Measurements from ENCODE around the gene BMPR1A. TPM values are rescaled to one million over a fixed set of nuclear protein-coding genes. Genes with fewer than 3 reads are reported as not detected.

Gene BMPR1A
- total RNA-seq, 5 donors from 2014 or later (not counting 1 experiment from before 2014, with no cell fraction given) = 7.8 to 15.0 (median 11.4) TPM

- CTCF ChIA-PET = interaction anchor here in 1 of 2 donors (0.6 kb wide), 1 partner anchor 106 kb away, joined by 4 read pairs; no protein-coding TSS in a partner anchor
- H3K27me3 ChIP-seq (replicated peaks in 1 of 2; ENCODE audit: control insufficient read depth in 2 of 2, extremely low read depth in 1 of 2, insufficient read depth in 2 of 2, low read length in 1 of 2) = no peaks in the 10 kb centered on the region
- no peak overlapping the region for H3K4me3 ChIP-seq (ENCODE audit: control insufficient read depth in 1 of 2, extremely low read depth in 1 of 2, low read length in 1 of 2)
- no peaks in the 10 kb centered on the region for H3K4me1 ChIP-seq (ENCODE audit: control insufficient read depth in 1 of 2, extremely low read depth in 1 of 2, insufficient read depth in 2 of 2, low read length in 2 of 2)
- no peaks in the 10 kb centered on the region for H3K9me3 ChIP-seq
- H3K36me3 Mint-ChIP-seq = peaks cover 4% of the 10 kb centered on the region
- ATAC-seq (replicated peaks in 1 of 4) (no peak), DNase-seq (no peak)
- no CpG with 5 or more reads among the region's 3 CpGs for WGBS (ENCODE audit: insufficient coverage)
- no peak overlapping the region for H3K4me3 Mint-ChIP-seq
- H3K27ac ChIP-seq (ENCODE audit: low read length) = no peak overlapping the region
- no peaks in the 10 kb centered on the region for H3K9me3 Mint-ChIP-seq
- H3K27me3 Mint-ChIP-seq = no peaks in the 10 kb centered on the region
- peaks cover 0 to 2% (median under 1%) of the 10 kb centered on the region in 3 donors for H3K4me1 Mint-ChIP-seq
- POLR2A ChIA-PET = interaction anchor here in 1 of 2 donors (0.6 kb wide), 1 partner anchor 913 kb away, joined by 6 read pairs; no protein-coding TSS in a partner anchor
- no peak overlapping the region for H3K27ac Mint-ChIP-seq
- H3K36me3 ChIP-seq (ENCODE audit: control insufficient read depth in 2 of 2, extremely low read depth in 1 of 2, insufficient read depth in 1 of 2, low read length in 1 of 2) = no peaks in the 10 kb centered on the region
These were observed 48.4 kb downstream of the BMPR1A start for GRCh38 chr10:86804805-86805204.

GRCh38 chr10:86813101-86813500 is 56.7 kb downstream of the BMPR1A start:
- Mint-ChIP-seq H3K4me1 (peaks cover 0 to 6% (median 0%) of the 10 kb centered on the region in 3 donors), H3K27me3 (no peaks in the 10 kb centered on the region), H3K36me3 (peaks cover 14% of the 10 kb centered on the region), H3K9me3 (no peaks in the 10 kb centered on the region), H3K27ac (no peak overlapping the region), H3K4me3 (no peak overlapping the region)
- H3K4me3 ChIP-seq (ENCODE audit: control insufficient read depth in 1 of 2, extremely low read depth in 1 of 2, low read length in 1 of 2) = no peak overlapping the region
- no peaks in the 10 kb centered on the region for H3K4me1 ChIP-seq (ENCODE audit: control insufficient read depth in 1 of 2, extremely low read depth in 1 of 2, insufficient read depth in 2 of 2, low read length in 2 of 2)
- no peaks in the 10 kb centered on the region for H3K36me3 ChIP-seq (ENCODE audit: control insufficient read depth in 2 of 2, extremely low read depth in 1 of 2, insufficient read depth in 1 of 2, low read length in 1 of 2)
- POLR2A ChIA-PET = no interaction called here
- no peak overlapping the region for H3K27ac ChIP-seq (ENCODE audit: low read length)
- CTCF ChIA-PET = no interaction called here
- ATAC-seq (replicated peaks in 1 of 4) = no peak
- H3K9me3 ChIP-seq = no peaks in the 10 kb centered on the region
- no CpG with 5 or more reads among the region's 4 CpGs for WGBS (ENCODE audit: insufficient coverage)
- no peak for DNase-seq
- peaks cover 0 to 6% of the 10 kb centered on the region in 2 experiments for H3K27me3 ChIP-seq (replicated peaks in 1 of 2; ENCODE audit: control insufficient read depth in 2 of 2, extremely low read depth in 1 of 2, insufficient read depth in 2 of 2, low read length in 1 of 2)

DNA sequence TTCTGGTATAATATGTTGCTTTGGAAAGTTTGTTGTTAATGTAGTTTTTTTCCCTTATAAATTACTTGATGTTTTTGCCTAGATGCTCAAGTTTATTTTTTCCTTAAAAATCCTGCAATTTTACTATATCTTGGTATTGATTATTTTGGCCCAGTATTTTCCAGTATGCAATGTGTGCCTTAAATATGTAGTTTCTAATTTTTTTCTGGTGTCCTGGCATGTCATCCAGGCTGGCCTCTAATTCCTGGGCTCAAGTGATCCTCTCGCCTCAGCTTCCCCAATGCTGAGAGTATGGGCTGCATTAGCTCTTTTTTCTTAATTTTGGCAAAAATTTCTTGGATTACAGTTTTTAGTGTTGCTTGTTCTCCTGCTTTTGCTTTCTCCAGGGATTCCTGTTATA is 57.6 kb downstream of the BMPR1A start:
- ChIA-PET CTCF (interaction anchor here in 1 of 2 donors (1.0 kb wide), 1 partner anchor 22 kb away, joined by 3 read pairs; no protein-coding TSS in a partner anchor), POLR2A (no interaction called here)
- Mint-ChIP-seq H3K4me1 (peaks cover 0 to 6% (median 0%) of the 10 kb centered on the region in 3 donors), H3K4me3 (no peak overlapping the region), H3K9me3 (no peaks in the 10 kb centered on the region), H3K27ac (no peak overlapping the region), H3K27me3 (no peaks in the 10 kb centered on the region), H3K36me3 (peaks cover 11% of the 10 kb centered on the region)
- 100% methylated on average over 1 of the region's 1 CpG for WGBS (ENCODE audit: insufficient coverage)
- no peak for DNase-seq
- Histone ChIP-seq H3K4me3 (ENCODE audit: control insufficient read depth in 1 of 2, extremely low read depth in 1 of 2, low read length in 1 of 2) (no peak overlapping the region), H3K27me3 (replicated peaks in 1 of 2; ENCODE audit: control insufficient read depth in 2 of 2, extremely low read depth in 1 of 2, insufficient read depth in 2 of 2, low read length in 1 of 2) (peaks cover 0 to 6% of the 10 kb centered on the region in 2 experiments), H3K9me3 (no peaks in the 10 kb centered on the region), H3K36me3 (ENCODE audit: control insufficient read depth in 2 of 2, extremely low read depth in 1 of 2, insufficient read depth in 1 of 2, low read length in 1 of 2) (no peaks in the 10 kb centered on the region), H3K27ac (ENCODE audit: low read length) (no peak overlapping the region), H3K4me1 (ENCODE audit: control insufficient read depth in 1 of 2, extremely low read depth in 1 of 2, insufficient read depth in 2 of 2, low read length in 2 of 2) (no peaks in the 10 kb centered on the region)
- ATAC-seq (replicated peaks in 1 of 4) = no peak

DNA sequence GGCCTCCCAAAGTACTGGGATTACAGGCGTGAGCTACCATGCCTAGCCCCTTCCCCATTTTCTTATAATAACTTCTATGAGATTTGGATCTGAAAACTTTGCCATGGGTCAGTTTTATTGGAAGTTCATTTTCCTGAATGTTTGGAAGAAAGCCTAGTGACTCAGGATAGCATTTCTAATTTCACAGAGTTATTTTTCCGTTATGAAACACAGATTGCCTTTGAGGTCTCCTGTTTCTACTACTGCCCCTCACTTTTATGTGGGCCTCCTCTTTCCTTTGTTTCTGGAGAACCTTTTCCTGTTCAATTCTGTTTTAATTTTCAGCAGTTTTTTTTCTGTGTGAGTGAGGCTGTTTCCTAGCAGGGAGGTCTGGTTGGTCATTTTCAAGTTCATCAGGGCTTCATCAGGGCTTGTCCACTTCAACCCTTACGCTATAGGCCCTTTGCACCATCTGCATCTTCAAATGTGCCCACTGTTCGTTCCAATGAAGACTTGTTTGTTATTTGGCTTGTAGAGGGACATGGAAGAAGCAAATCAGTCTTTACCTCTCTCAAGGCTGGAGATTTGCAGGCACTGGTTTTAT is 58.7 kb downstream of the BMPR1A start:
- no peak overlapping the region for H3K4me3 ChIP-seq (ENCODE audit: control insufficient read depth in 1 of 2, extremely low read depth in 1 of 2, low read length in 1 of 2)
- peaks cover 0 to 6% (median 0%) of the 10 kb centered on the region in 3 donors for H3K4me1 Mint-ChIP-seq
- no peak overlapping the region for H3K27ac ChIP-seq (ENCODE audit: low read length)
- peaks cover 0 to 6% of the 10 kb centered on the region in 2 experiments for H3K27me3 ChIP-seq (replicated peaks in 1 of 2; ENCODE audit: control insufficient read depth in 2 of 2, extremely low read depth in 1 of 2, insufficient read depth in 2 of 2, low read length in 1 of 2)
- H3K4me1 ChIP-seq (ENCODE audit: control insufficient read depth in 1 of 2, extremely low read depth in 1 of 2, insufficient read depth in 2 of 2, low read length in 2 of 2) = no peaks in the 10 kb centered on the region
- CTCF ChIA-PET = no interaction called here
- H3K9me3 ChIP-seq = no peaks in the 10 kb centered on the region
- H3K36me3 Mint-ChIP-seq = peaks cover 11% of the 10 kb centered on the region
- POLR2A ChIA-PET = no interaction called here
- H3K27me3 Mint-ChIP-seq = no peaks in the 10 kb centered on the region
- ATAC-seq (replicated peaks in 1 of 4) (no peak), DNase-seq (no peak)
- H3K27ac Mint-ChIP-seq = no peak overlapping the region
- no peak overlapping the region for H3K4me3 Mint-ChIP-seq
- no CpG with 5 or more reads among the region's 4 CpGs for WGBS (ENCODE audit: insufficient coverage)
- H3K9me3 Mint-ChIP-seq = no peaks in the 10 kb centered on the region
- no peaks in the 10 kb centered on the region for H3K36me3 ChIP-seq (ENCODE audit: control insufficient read depth in 2 of 2, extremely low read depth in 1 of 2, insufficient read depth in 1 of 2, low read length in 1 of 2)

DNA sequence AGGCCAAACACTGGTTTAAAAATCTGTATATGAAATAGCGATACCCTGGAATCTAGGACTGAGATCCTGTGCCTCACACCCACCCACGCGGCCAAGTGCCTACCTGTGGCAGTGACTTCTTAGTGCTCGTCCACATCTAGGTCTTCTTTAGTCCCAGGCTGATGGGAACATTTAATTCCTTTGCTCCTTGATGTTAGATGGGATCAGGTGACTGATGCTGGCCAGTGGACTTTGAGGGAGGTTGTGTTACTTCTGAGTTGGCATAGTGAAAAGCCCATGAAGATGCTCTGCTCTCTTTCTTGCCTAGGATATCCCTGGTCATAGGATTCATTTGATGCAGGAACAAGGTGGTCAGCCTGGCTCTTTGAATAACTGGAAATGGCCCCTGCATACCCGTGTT is 59.2 kb downstream of the BMPR1A start:
- H3K4me3 ChIP-seq (ENCODE audit: control insufficient read depth in 1 of 2, extremely low read depth in 1 of 2, low read length in 1 of 2) = no peak overlapping the region
- no peak for DNase-seq
- peaks cover 10% of the 10 kb centered on the region for H3K36me3 Mint-ChIP-seq
- H3K36me3 ChIP-seq (ENCODE audit: control insufficient read depth in 2 of 2, extremely low read depth in 1 of 2, insufficient read depth in 1 of 2, low read length in 1 of 2) = no peaks in the 10 kb centered on the region
- H3K27me3 ChIP-seq (replicated peaks in 1 of 2; ENCODE audit: control insufficient read depth in 2 of 2, extremely low read depth in 1 of 2, insufficient read depth in 2 of 2, low read length in 1 of 2) = peaks cover 0 to 6% of the 10 kb centered on the region in 2 experiments
- no peak overlapping the region for H3K27ac ChIP-seq (ENCODE audit: low read length)
- CTCF ChIA-PET = no interaction called here
- H3K27ac Mint-ChIP-seq = no peak overlapping the region
- no peaks in the 10 kb centered on the region for H3K27me3 Mint-ChIP-seq
- H3K9me3 Mint-ChIP-seq = no peaks in the 10 kb centered on the region
- ATAC-seq (replicated peaks in 1 of 4) = no peak
- POLR2A ChIA-PET = no interaction called here
- no peaks in the 10 kb centered on the region for H3K4me1 ChIP-seq (ENCODE audit: control insufficient read depth in 1 of 2, extremely low read depth in 1 of 2, insufficient read depth in 2 of 2, low read length in 2 of 2)
- H3K4me3 Mint-ChIP-seq = no peak overlapping the region
- H3K9me3 ChIP-seq = no peaks in the 10 kb centered on the region
- peaks cover 0 to 10% (median 3%) of the 10 kb centered on the region in 3 donors for H3K4me1 Mint-ChIP-seq
- 92% methylated on average over 2 of the region's 5 CpGs for WGBS (ENCODE audit: insufficient coverage)

- Histone ChIP-seq H3K27me3 (replicated peaks in 1 of 2; ENCODE audit: control insufficient read depth in 2 of 2, extremely low read depth in 1 of 2, insufficient read depth in 2 of 2, low read length in 1 of 2) (peaks cover 0 to 5% of the 10 kb centered on the region in 2 experiments), H3K4me1 (ENCODE audit: control insufficient read depth in 1 of 2, extremely low read depth in 1 of 2, insufficient read depth in 2 of 2, low read length in 2 of 2) (no peaks in the 10 kb centered on the region), H3K36me3 (ENCODE audit: control insufficient read depth in 2 of 2, extremely low read depth in 1 of 2, insufficient read depth in 1 of 2, low read length in 1 of 2) (no peaks in the 10 kb centered on the region), H3K4me3 (ENCODE audit: control insufficient read depth in 1 of 2, extremely low read depth in 1 of 2, low read length in 1 of 2) (no peak overlapping the region), H3K27ac (ENCODE audit: low read length) (no peak overlapping the region), H3K9me3 (no peaks in the 10 kb centered on the region)
- H3K4me1 Mint-ChIP-seq = peaks cover 0 to 6% (median 4%) of the 10 kb centered on the region in 3 donors
- no peak overlapping the region for H3K27ac Mint-ChIP-seq
- ATAC-seq (replicated peaks in 1 of 4) = no peak
- WGBS (ENCODE audit: insufficient coverage) = no CpG with 5 or more reads among the region's 2 CpGs
- ChIA-PET POLR2A (no interaction called here), CTCF (no interaction called here)
- no peak for DNase-seq
- H3K27me3 Mint-ChIP-seq = no peaks in the 10 kb centered on the region
- H3K4me3 Mint-ChIP-seq = no peak overlapping the region
- H3K36me3 Mint-ChIP-seq = peaks cover 9% of the 10 kb centered on the region
- no peaks in the 10 kb centered on the region for H3K9me3 Mint-ChIP-seq
These were observed 60.8 kb downstream of the BMPR1A start for GRCh38 chr10:86817246-86817645.

Data from T-cell (primary cell).